Smooth muscle cell (in vitro differentiated cells): ENCODE measurements around the gene NTSR1. TPM values are rescaled to one million over a fixed set of nuclear protein-coding genes. Genes with fewer than 3 reads are reported as not detected.

ENCODE experiments used
- DNase-seq: peaks from one replicate; lab custom pipeline; 2025; ENCODE audit not compliant: unreplicated experiment; lab: John Stamatoyannopoulos, UW
- H2AFZ ChIP-seq: fragments of 200-600 bp; sonication (generic); 2 replicates; pipeline ENCODE4 v1.6.0; 2016; ENCODE audit warnings: antibody characterized with exemption, low read depth, mild to moderate bottlenecking
- H3F3A ChIP-seq: fragments of 200-600 bp; sonication (generic); 2 replicates; pipeline ENCODE4 v1.6.0; 2017; ENCODE audit warnings: antibody characterized with exemption, low read depth
- H3K27ac ChIP-seq: fragments of 200-600 bp; sonication (generic); 2 replicates; pipeline ENCODE4 v1.5.1; 2016; ENCODE audit warnings: low read depth, mild to moderate bottlenecking
- H3K27me3 ChIP-seq: fragments of 200-600 bp; sonication (generic); 2 replicates; pipeline ENCODE4 v1.6.1; 2016; ENCODE audit warnings: low read depth, mild to moderate bottlenecking
- H3K36me3 ChIP-seq: fragments of 200-600 bp; sonication (generic); 2 replicates; pipeline ENCODE4 v1.5.1; 2016; ENCODE audit warnings: low read depth
- H3K4me1 ChIP-seq: fragments of 200-600 bp; sonication (generic); 2 replicates; pipeline ENCODE4 v1.5.1; 2016; ENCODE audit warnings: low read depth
- H3K4me2 ChIP-seq: fragments of 200-600 bp; sonication (generic); 2 replicates; pipeline ENCODE4 v1.6.0; 2016; ENCODE audit warnings: mild to moderate bottlenecking
- H3K4me3 ChIP-seq: fragments of 200-600 bp; sonication (generic); 2 replicates; pipeline ENCODE4 v1.5.1; 2016; ENCODE audit warnings: mild to moderate bottlenecking
- H3K79me2 ChIP-seq: fragments of 200-600 bp; sonication (generic); 2 replicates; pipeline ENCODE4 v1.6.0; 2016; ENCODE audit warnings: low read depth, mild to moderate bottlenecking
- H3K9ac ChIP-seq: fragments of 200-600 bp; sonication (generic); 2 replicates; pipeline ENCODE4 v1.6.0; 2016; ENCODE audit warnings: low read depth
- H3K9me3 ChIP-seq: fragments of 200-600 bp; sonication (generic); replicated peaks from 2 replicates; pipeline ENCODE4 v1.5.1; 2016; ENCODE audit warnings: low read depth
- H4K20me1 ChIP-seq: fragments of 200-600 bp; sonication (generic); 2 replicates; pipeline ENCODE4 v1.6.0; 2016; ENCODE audit warnings: low read depth
- CTCF ChIP-seq: fragments of 200-600 bp; sonication (generic); IDR thresholded peaks from 2 replicates; pipeline ENCODE4 v1.5.1; 2017; ENCODE audit warnings: borderline replicate concordance, mild to moderate bottlenecking, antibody characterized with exemption; ENCODE audit not compliant: insufficient read depth, poor library complexity, severe bottlenecking
- WGBS: methylation state at CpG from one replicate; pipeline ENCODE4 v1.1.7; 2016; ENCODE audit warnings: low lambda C conversion rate; 5-methylcytosine and 5-hydroxymethylcytosine counted together
- polyA plus RNA-seq: library from polyadenylated mRNA; unstranded; fragments of >200 nt; fragmentation: Nextera tagmentation; extraction: Ambion mirVana; gene quantifications from 2 replicates; pipeline ENCODE4 v1.2.1, GENCODE V29; 2016
- total RNA-seq: library from RNA; depleted of rRNA; stranded (reverse); fragments of >200 nt; gene quantifications from 2 replicates; pipeline ENCODE4 v1.2.3, GENCODE V29; 2014

Gene NTSR1
- total and polyA plus RNA-seq, 2 experiments from 2014 or later = 0.09 TPM; not detected in 1

GRCh38 chr20:62796699-62797491 is 88.3 kb downstream of the NTSR1 start:
- DNase-seq = no peak
- H3K4me1 ChIP-seq = peaks cover 10% of the 10 kb centered on the region
- H3K4me3 ChIP-seq = peak overlapping the region; percentile 77
- H3F3A ChIP-seq = peaks cover 19% of the 10 kb centered on the region
- WGBS = 56% methylated on average over 20 of the region's 53 CpGs
- H3K4me2 ChIP-seq = peak overlapping the region; percentile 97
- H4K20me1 ChIP-seq = peaks cover 13% of the 10 kb centered on the region
- H3K27me3 ChIP-seq = no peaks in the 10 kb centered on the region
- H2AFZ ChIP-seq = no peak overlapping the region
- no peak for TF ChIP-seq CTCF
- H3K9me3 ChIP-seq = no peaks in the 10 kb centered on the region
- H3K27ac ChIP-seq = no peak overlapping the region
- no peaks in the 10 kb centered on the region for H3K79me2 ChIP-seq
- peak overlapping the region; percentile 47 for H3K9ac ChIP-seq
- no peaks in the 10 kb centered on the region for H3K36me3 ChIP-seq

DNA sequence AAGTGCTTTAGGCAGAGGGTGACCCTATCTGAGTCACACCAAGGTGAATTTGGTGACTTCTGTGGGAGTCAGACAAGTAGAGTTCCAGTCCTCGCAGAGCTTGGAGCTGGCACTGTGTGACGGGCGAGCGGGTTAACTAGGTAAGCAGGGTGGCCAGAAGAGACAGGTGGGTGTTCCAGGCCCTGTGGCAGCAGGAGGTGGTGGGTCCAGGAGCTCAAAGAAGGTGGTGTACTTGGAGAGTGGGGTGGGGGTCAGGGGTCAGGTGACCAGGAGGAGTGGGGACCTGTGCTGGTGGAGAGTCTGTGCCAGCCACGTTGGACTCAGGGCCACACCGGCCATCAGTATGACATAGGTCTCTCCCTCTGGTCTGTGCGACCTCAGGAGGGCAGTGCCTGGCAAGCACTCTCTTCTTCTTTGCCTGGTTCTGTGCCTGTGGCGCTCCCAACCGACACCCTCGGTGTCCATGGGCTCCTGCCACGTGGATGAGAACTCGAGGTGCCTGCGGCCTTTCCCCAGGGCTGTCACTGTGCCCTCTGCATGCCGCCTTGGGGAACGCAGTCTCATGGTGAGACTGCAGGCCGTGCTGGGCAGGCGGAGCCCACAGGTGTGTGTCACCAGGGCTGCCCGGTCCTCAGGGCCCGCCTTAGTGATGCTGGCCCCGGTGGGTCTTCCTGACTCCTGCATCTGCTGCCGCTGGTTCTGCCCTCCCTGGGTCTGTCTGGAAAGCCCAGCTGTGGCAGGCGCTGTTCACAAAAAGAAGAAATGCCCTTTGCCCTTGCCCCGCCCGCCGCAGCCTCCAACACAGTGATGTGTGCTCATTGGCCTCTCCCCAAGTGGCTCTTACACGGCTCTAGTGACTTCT is 89.3 kb downstream of the NTSR1 start:
- no peaks in the 10 kb centered on the region for H3K9me3 ChIP-seq
- no peak for DNase-seq
- H3K4me1 ChIP-seq = peaks cover 10% of the 10 kb centered on the region
- peak overlapping the region; percentile 77 for H3K4me3 ChIP-seq
- no peak overlapping the region for H3K9ac ChIP-seq
- H2AFZ ChIP-seq = no peak overlapping the region
- H3K27me3 ChIP-seq = no peaks in the 10 kb centered on the region
- no peak overlapping the region for H3K27ac ChIP-seq
- peaks cover 14% of the 10 kb centered on the region for H3F3A ChIP-seq
- no peaks in the 10 kb centered on the region for H3K79me2 ChIP-seq
- peak overlapping the region; percentile 97 for H3K4me2 ChIP-seq
- peaks cover 13% of the 10 kb centered on the region for H4K20me1 ChIP-seq
- H3K36me3 ChIP-seq = no peaks in the 10 kb centered on the region
- 94% methylated on average over 25 of the region's 26 CpGs for WGBS
- TF ChIP-seq CTCF = no peak

GRCh38 chr20:62799036-62799435 is 90.4 kb downstream of the NTSR1 start:
- peaks cover 13% of the 10 kb centered on the region for H4K20me1 ChIP-seq
- no peak overlapping the region for H2AFZ ChIP-seq
- H3K4me1 ChIP-seq = peaks cover 6% of the 10 kb centered on the region
- H3F3A ChIP-seq = peaks cover 12% of the 10 kb centered on the region
- H3K79me2 ChIP-seq = no peaks in the 10 kb centered on the region
- no peaks in the 10 kb centered on the region for H3K36me3 ChIP-seq
- no peak for DNase-seq
- WGBS = 97% methylated on average over 8 of the region's 8 CpGs
- H3K27ac ChIP-seq = no peak overlapping the region
- no peak overlapping the region for H3K4me3 ChIP-seq
- no peak for TF ChIP-seq CTCF
- no peak overlapping the region for H3K4me2 ChIP-seq
- no peaks in the 10 kb centered on the region for H3K27me3 ChIP-seq
- no peak overlapping the region for H3K9ac ChIP-seq
- no peaks in the 10 kb centered on the region for H3K9me3 ChIP-seq
